ENCODE results near the gene CNOT6.
"Not testable (repeated sequence)": the region's sequence is repeated elsewhere in the genome, so short reads cannot be mapped to it uniquely, and the experiment has no call there.

Gene CNOT6

GRCh38 chr5:180521591-180521990 lies 27.4 kb downstream of the CNOT6 start:
- no peak for DNase-seq
- Histone ChIP-seq H3K4me3 (ENCODE audit: low read depth, low read length) (no peak overlapping the region), H3K4me1 (peaks cover 4% of the 10 kb centered on the region; the same call in 1 of the 2 replicates), H3K9me3 (no peaks in the 10 kb centered on the region), H3K27me3 (no peaks in the 10 kb centered on the region), H3K36me3 (no peaks in the 10 kb centered on the region; the same call in 1 of the 2 replicates)
- no peak for TF ChIP-seq CTCF (IDR thresholded peaks at IDR 0.05; ENCODE audit: low read depth, low read length)

- H3K4me1 ChIP-seq: peaks cover 4% of the 10 kb centered on the region; the same call in 1 of the 2 replicates
- no peaks in the 10 kb centered on the region for H3K27me3 ChIP-seq
- DNase-seq: no peak
- H3K4me3 ChIP-seq (ENCODE audit: low read depth, low read length): no peak overlapping the region
- no peaks in the 10 kb centered on the region for H3K9me3 ChIP-seq
- 0 out of 2 replicates have a peak, but pooled peaks cover under 1% of the 10 kb centered on the region for H3K36me3 ChIP-seq
- TF ChIP-seq CTCF (IDR thresholded peaks at IDR 0.05; ENCODE audit: low read depth, low read length): no peak
These were observed 28.2 kb downstream of the CNOT6 start for GRCh38 chr5:180522330-180522729.

GRCh38 chr5:180523629-180524466 lies 29.7 kb downstream of the CNOT6 start:
- Histone ChIP-seq H3K9me3 (no peaks in the 10 kb centered on the region), H3K27me3 (no peaks in the 10 kb centered on the region), H3K4me1 (peaks cover 4% of the 10 kb centered on the region; the same call in 1 of the 2 replicates), H3K4me3 (ENCODE audit: low read depth, low read length) (no peak overlapping the region), H3K36me3 (peaks cover 4% of the 10 kb centered on the region; the same call in 1 of the 2 replicates)
- no peak for TF ChIP-seq CTCF (IDR thresholded peaks at IDR 0.05; ENCODE audit: low read depth, low read length)
- no peak for DNase-seq

- Histone ChIP-seq H3K36me3 (peaks cover 15% of the 10 kb centered on the region), H3K4me1 (peaks cover 4% of the 10 kb centered on the region; the same call in 1 of the 2 replicates), H3K9me3 (no peaks in the 10 kb centered on the region), H3K27me3 (no peaks in the 10 kb centered on the region), H3K4me3 (ENCODE audit: low read depth, low read length) (no peak overlapping the region)
- DNase-seq: no peak
- no peak for TF ChIP-seq CTCF (IDR thresholded peaks at IDR 0.05; ENCODE audit: low read depth, low read length)
These were observed 31.2 kb downstream of the CNOT6 start for GRCh38 chr5:180525399-180525798.

- peaks cover 15% of the 10 kb centered on the region for H3K36me3 ChIP-seq
- TF ChIP-seq CTCF (IDR thresholded peaks at IDR 0.05; ENCODE audit: low read depth, low read length): no peak
- no peak for DNase-seq
- H3K4me3 ChIP-seq (ENCODE audit: low read depth, low read length): no peak overlapping the region
- H3K9me3 ChIP-seq: no peaks in the 10 kb centered on the region
- H3K4me1 ChIP-seq: no peaks in the 10 kb centered on the region; the same call in 1 of the 2 replicates
- no peaks in the 10 kb centered on the region for H3K27me3 ChIP-seq
These were observed 32.1 kb downstream of the CNOT6 start for GRCh38 chr5:180526269-180526668.

GRCh38 chr5:180527659-180528058 lies 33.5 kb downstream of the CNOT6 start:
- Histone ChIP-seq H3K4me3 (ENCODE audit: low read depth, low read length) (no peak overlapping the region), H3K9me3 (no peaks in the 10 kb centered on the region), H3K27me3 (no peaks in the 10 kb centered on the region), H3K4me1 (no peaks in the 10 kb centered on the region), H3K36me3 (peaks cover 27% of the 10 kb centered on the region)
- TF ChIP-seq CTCF (IDR thresholded peaks at IDR 0.05; ENCODE audit: low read depth, low read length): no peak
- no peak for DNase-seq

GRCh38 chr5:180531036-180531585 lies 36.9 kb downstream of the CNOT6 start:
- H3K9me3 ChIP-seq; H3K4me1 ChIP-seq; DNase-seq; H3K27me3 ChIP-seq; H3K4me3 ChIP-seq (ENCODE audit: low read depth, low read length): not testable (repeated sequence)
- H3K36me3 ChIP-seq: peaks cover 34% of the 10 kb centered on the region
